ENCODE results near the gene HSP90AA1. TPM values are rescaled to one million over a fixed set of nuclear protein-coding genes. Genes with fewer than 3 reads are reported as not detected.

Gene HSP90AA1
- total RNA-seq, 1 experiment from 2014 or later, result 671 TPM

DNA sequence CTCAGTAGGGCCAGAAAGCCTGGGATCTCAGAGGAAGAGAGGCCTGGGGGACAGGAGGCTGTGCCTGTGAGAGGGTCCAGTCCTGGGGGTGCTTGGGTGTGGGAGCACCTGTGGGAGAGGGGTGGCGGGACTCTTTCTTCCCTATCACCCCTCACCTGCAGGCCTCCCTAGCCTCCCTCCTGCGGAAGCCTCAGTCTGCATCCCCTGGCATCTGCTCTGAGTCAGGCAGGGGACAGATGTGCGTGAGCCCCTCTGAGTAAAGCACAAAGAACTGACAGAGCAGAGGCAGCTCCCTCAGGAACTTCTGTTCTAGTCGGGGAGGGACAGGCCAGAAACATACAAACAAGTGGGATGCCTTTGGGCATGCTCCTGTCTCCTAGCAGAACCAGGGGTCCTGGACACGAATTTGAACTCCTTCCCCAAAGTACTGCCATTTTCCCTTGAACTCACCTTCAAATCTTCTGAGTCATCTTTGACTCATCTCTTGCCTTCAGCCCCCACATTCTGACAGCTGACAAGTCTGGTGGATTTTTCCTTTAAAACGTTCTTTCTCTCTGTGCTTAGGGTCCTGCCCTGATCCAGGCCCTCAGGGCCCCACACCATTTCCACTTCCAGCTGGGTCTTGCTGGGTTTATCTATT, 8.5 kb upstream of the HSP90AA1 start:
- no peak overlapping the region for H2AFZ ChIP-seq (ENCODE audit: low read length)
- no TSS peak for BruUV-seq (replicated peaks)
- DNase-seq (peak; percentile 37), ATAC-seq (no peak)
- CTCF ChIA-PET, result interaction anchor here (0.6 to 1.8 kb wide), 2 partner anchors 10 to 32 kb away, joined by 3 to 16 read pairs; no protein-coding TSS in a partner anchor
- no peak overlapping the region for H3K4me3 ChIP-seq (ENCODE audit: low read length)
- H3K36me3 ChIP-seq (ENCODE audit: low read depth, low read length), result no peaks in the 10 kb centered on the region
- H3F3A ChIP-seq (ENCODE audit: low read length, unreplicated experiment), result no peaks in the 10 kb centered on the region
- no peaks in the 10 kb centered on the region for H4K20me1 ChIP-seq (ENCODE audit: low read length)
- H3K9me3 ChIP-seq (ENCODE audit: low read length), result no peaks in the 10 kb centered on the region
- POLR2A ChIA-PET (ENCODE audit: unreplicated experiment), result no interaction called here
- TF ChIP-seq EZH2 (IDR thresholded peaks at IDR 0.05; ENCODE audit: low read length, unreplicated experiment), result no peak
- no peak for TF ChIP-seq EZH2phosphoT487 (IDR thresholded peaks at IDR 0.05; ENCODE audit: borderline replicate concordance, low read length)
- TF ChIP-seq, protein P1, sequence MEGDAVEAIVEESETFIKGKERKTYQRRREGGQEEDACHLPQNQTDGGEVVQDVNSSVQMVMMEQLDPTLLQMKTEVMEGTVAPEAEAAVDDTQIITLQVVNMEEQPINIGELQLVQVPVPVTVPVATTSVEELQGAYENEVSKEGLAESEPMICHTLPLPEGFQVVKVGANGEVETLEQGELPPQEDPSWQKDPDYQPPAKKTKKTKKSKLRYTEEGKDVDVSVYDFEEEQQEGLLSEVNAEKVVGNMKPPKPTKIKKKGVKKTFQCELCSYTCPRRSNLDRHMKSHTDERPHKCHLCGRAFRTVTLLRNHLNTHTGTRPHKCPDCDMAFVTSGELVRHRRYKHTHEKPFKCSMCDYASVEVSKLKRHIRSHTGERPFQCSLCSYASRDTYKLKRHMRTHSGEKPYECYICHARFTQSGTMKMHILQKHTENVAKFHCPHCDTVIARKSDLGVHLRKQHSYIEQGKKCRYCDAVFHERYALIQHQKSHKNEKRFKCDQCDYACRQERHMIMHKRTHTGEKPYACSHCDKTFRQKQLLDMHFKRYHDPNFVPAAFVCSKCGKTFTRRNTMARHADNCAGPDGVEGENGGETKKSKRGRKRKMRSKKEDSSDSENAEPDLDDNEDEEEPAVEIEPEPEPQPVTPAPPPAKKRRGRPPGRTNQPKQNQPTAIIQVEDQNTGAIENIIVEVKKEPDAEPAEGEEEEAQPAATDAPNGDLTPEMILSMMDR (conservative IDR thresholded peaks at IDR 0.05; ENCODE audit: low read depth, low read length), result no peak
- no peaks in the 10 kb centered on the region for H3K9me2 ChIP-seq (replicated peaks; ENCODE audit: low read length)
- H3K27me3 ChIP-seq (ENCODE audit: low read length), result no peaks in the 10 kb centered on the region
- H3K9ac ChIP-seq (ENCODE audit: low read length), result no peak overlapping the region
- H3K79me2 ChIP-seq (ENCODE audit: low read length), result no peaks in the 10 kb centered on the region
- no peak overlapping the region for H3K27ac ChIP-seq (ENCODE audit: low read length)
- peak overlapping the region; percentile 13 for H3K4me2 ChIP-seq (ENCODE audit: low read length)
- intact Hi-C loops (cut with micrococcal nuclease), result loop anchor here (10.0 kb wide), 1 partner anchor 219 kb away; the partner anchor contains the start of gene ZNF839
- peaks cover 28% of the 10 kb centered on the region for H3K4me1 ChIP-seq (ENCODE audit: insufficient read depth, low read length)

DNA sequence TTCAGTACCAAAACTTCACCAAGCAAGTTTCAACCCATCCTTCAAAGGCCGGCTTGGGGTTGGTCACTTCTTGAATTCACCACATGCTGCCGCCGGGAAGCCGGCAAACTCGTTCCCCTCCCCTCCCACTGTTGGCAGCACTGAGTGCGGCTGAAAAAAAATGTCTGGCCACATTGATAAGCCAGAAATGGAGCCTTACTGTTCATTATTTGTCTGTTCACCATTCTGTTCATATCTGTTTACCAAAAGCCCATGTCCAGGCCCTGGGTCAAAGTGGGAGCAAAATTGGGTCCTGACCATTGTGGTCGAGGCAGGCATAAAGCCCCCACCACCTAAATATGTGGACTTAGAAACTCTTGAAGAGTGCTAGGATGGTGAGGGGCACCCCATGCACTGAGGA, 7.3 kb upstream of the HSP90AA1 start:
- intact Hi-C loops (cut with micrococcal nuclease), result loop anchor here (10.0 kb wide), 1 partner anchor 221 kb away; the partner anchor contains the start of gene ZNF839
- Histone ChIP-seq H3K9ac (ENCODE audit: low read length) (no peak overlapping the region), H4K20me1 (ENCODE audit: low read length) (no peaks in the 10 kb centered on the region), H3K36me3 (ENCODE audit: low read depth, low read length) (no peaks in the 10 kb centered on the region), H3K79me2 (ENCODE audit: low read length) (no peaks in the 10 kb centered on the region), H3K4me2 (ENCODE audit: low read length) (no peak overlapping the region), H3K4me1 (ENCODE audit: insufficient read depth, low read length) (peaks cover 28% of the 10 kb centered on the region), H3K9me2 (replicated peaks; ENCODE audit: low read length) (no peaks in the 10 kb centered on the region), H3F3A (ENCODE audit: low read length, unreplicated experiment) (no peaks in the 10 kb centered on the region), H2AFZ (ENCODE audit: low read length) (no peak overlapping the region), H3K4me3 (ENCODE audit: low read length) (no peak overlapping the region), H3K9me3 (ENCODE audit: low read length) (no peaks in the 10 kb centered on the region), H3K27me3 (ENCODE audit: low read length) (no peaks in the 10 kb centered on the region), H3K27ac (ENCODE audit: low read length) (no peak overlapping the region)
- no peak for DNase-seq
- ATAC-seq, result no peak
- ChIA-PET CTCF (no interaction called here), POLR2A (ENCODE audit: unreplicated experiment) (no interaction called here)
- TF ChIP-seq EZH2 (IDR thresholded peaks at IDR 0.05; ENCODE audit: low read length, unreplicated experiment), result no peak
- no peak for TF ChIP-seq EZH2phosphoT487 (IDR thresholded peaks at IDR 0.05; ENCODE audit: borderline replicate concordance, low read length)
- TF ChIP-seq, protein P1 (conservative IDR thresholded peaks at IDR 0.05; ENCODE audit: low read depth, low read length), result no peak
- no TSS peak for BruUV-seq (replicated peaks)

DNA sequence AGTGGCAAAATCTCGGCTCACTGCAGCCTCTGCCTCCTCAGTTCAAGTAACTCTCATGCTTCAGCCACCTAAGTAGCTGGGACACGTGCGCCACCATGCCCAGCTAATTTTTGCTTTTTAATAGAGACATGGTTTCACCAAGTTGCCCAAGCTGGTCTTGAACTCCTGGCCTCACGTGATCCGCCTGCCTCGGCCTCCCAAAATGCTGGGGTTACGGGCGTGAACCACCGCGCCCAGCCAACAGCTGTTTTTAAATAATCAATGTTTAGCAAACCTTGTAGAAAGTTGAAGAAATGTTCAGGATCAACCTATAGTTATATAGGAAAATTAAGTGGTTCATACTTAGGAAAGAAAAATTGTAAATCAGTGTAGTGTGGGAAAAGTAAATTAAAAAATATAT, 6.0 kb upstream of the HSP90AA1 start:
- no peak overlapping the region for H2AFZ ChIP-seq (ENCODE audit: low read length)
- intact Hi-C loops (cut with micrococcal nuclease), result loop anchor here (10.0 kb wide), 1 partner anchor 222 kb away; the partner anchor contains the start of gene ZNF839
- ChIA-PET POLR2A (ENCODE audit: unreplicated experiment) (no interaction called here), CTCF (no interaction called here)
- H3K4me3 ChIP-seq (ENCODE audit: low read length), result no peak overlapping the region
- H3K9me3 ChIP-seq (ENCODE audit: low read length), result no peaks in the 10 kb centered on the region
- no peak overlapping the region for H3K27ac ChIP-seq (ENCODE audit: low read length)
- H3K9ac ChIP-seq (ENCODE audit: low read length), result no peak overlapping the region
- no peak for DNase-seq
- BruUV-seq (replicated peaks), result no TSS peak
- TF ChIP-seq EZH2phosphoT487 (IDR thresholded peaks at IDR 0.05; ENCODE audit: borderline replicate concordance, low read length), result no peak
- no peak for TF ChIP-seq EZH2 (IDR thresholded peaks at IDR 0.05; ENCODE audit: low read length, unreplicated experiment)
- TF ChIP-seq, protein P1 (conservative IDR thresholded peaks at IDR 0.05; ENCODE audit: low read depth, low read length), result no peak
- peaks cover 31% of the 10 kb centered on the region for H3K4me1 ChIP-seq (ENCODE audit: insufficient read depth, low read length)
- no peak overlapping the region for H3K4me2 ChIP-seq (ENCODE audit: low read length)
- H3K27me3 ChIP-seq (ENCODE audit: low read length), result no peaks in the 10 kb centered on the region
- no peak for ATAC-seq
- no peaks in the 10 kb centered on the region for H4K20me1 ChIP-seq (ENCODE audit: low read length)
- no peaks in the 10 kb centered on the region for H3F3A ChIP-seq (ENCODE audit: low read length, unreplicated experiment)
- no peaks in the 10 kb centered on the region for H3K9me2 ChIP-seq (replicated peaks; ENCODE audit: low read length)
- H3K79me2 ChIP-seq (ENCODE audit: low read length), result peaks cover 7% of the 10 kb centered on the region
- no peaks in the 10 kb centered on the region for H3K36me3 ChIP-seq (ENCODE audit: low read depth, low read length)
